K562 (cell line): ENCODE measurements around the gene TELO2. TPM values are rescaled to one million over a fixed set of nuclear protein-coding genes. Genes with fewer than 3 reads are reported as not detected.

Experiments
- ATAC-seq: fragments of 200-7000 bp; cut with Tn5 transposase; 3 replicates; pipeline ENCODE4 v1.9.1; 2020; ENCODE audit warnings: moderate library complexity
- BruUV-seq: library from RNA; stranded (reverse); fragments of 400-500 nt; replicated peaks from 2 replicates; lab custom pipeline; 2021; lab: Mats Ljungman, UMichigan
- CTCF ChIA-PET: fragments of 300-600 bp; formaldehyde crosslinking; extraction: SDS; loops from one replicate; lab custom pipeline; 2021; ENCODE audit warnings: low intra/inter-chr PET ratio; lab: Yijun Ruan, JAX
- POLR2A ChIA-PET: fragments of 300-600, 350-650 bp; sonication (Branson Sonifier 250); formaldehyde crosslinking; extraction: SDS; loops from one replicate; lab custom pipeline; 2021; ENCODE audit warnings: antibody characterized with exemption, inconsistent platforms; lab: Yijun Ruan, JAX
- DNase-seq, 4 experiments: peaks; one replicate each; pipeline versions ENCODE4 v3.0.0 to v3.0.0-alpha.2; 2011 to 2018; ENCODE audit warnings: low spot score in 3 of 4, mixed read lengths in 3 of 4; ENCODE audit errors: extremely low read depth in 1 of 4
- FAIRE-seq: peaks from 2 replicates; lab custom pipeline; 2011; peaks lifted over from hg19 to GRCh38; lab: Jason Lieb, UNC
- H2AFZ ChIP-seq: 2 replicates; pipeline ENCODE4 v1.6.0; 2011; ENCODE audit warnings: low read depth, low read length, control low read depth, inconsistent platforms
- H3K27ac ChIP-seq: fragments of 200-600 bp; 3 replicates; pipeline ENCODE4 v1.8.0; 2011; ENCODE audit warnings: low read depth, mild to moderate bottlenecking, control low read depth, inconsistent platforms, low read length, moderate library complexity, mixed read lengths; ENCODE audit errors: extremely low read depth
- H3K27me3 ChIP-seq, 2 experiments: fragments of 300-600 bp in 1 of 2; 2 replicates in 1 of 2; 3 replicates in 1 of 2; pipeline versions ENCODE4 v1.6.0 to v1.8.0; 2011; ENCODE audit warnings: inconsistent platforms in 2 of 2, low read length in 2 of 2, mild to moderate bottlenecking in 1 of 2, mixed read lengths in 1 of 2, moderate library complexity in 1 of 2; ENCODE audit not compliant: control insufficient read depth in 2 of 2, insufficient read depth in 2 of 2
- H3K36me3 ChIP-seq: fragments of 300-600 bp; 3 replicates; pipeline ENCODE4 v1.8.0; 2011; ENCODE audit warnings: mild to moderate bottlenecking, low read length, inconsistent platforms; ENCODE audit not compliant: control insufficient read depth, insufficient read depth
- H3K4me1 ChIP-seq, 2 experiments: fragments of 200-600 bp in 1 of 2; replicated peaks in 1 of 2; 2 replicates in 1 of 2; 3 replicates in 1 of 2; pipeline versions ENCODE4 v1.5.1 to v1.8.0; 2011; ENCODE audit warnings: inconsistent platforms in 2 of 2, low read length in 2 of 2, mild to moderate bottlenecking in 1 of 2, mixed read lengths in 1 of 2, moderate library complexity in 1 of 2; ENCODE audit not compliant: control insufficient read depth in 2 of 2, insufficient read depth in 2 of 2
- H3K4me2 ChIP-seq: 2 replicates; pipeline ENCODE4 v1.6.1; 2011; ENCODE audit warnings: low read length, control low read depth, inconsistent platforms, mixed read lengths; ENCODE audit not compliant: insufficient read depth
- H3K4me3 ChIP-seq: fragments of 200-600 bp; sonication (generic), shearing (Covaris generic); 2 replicates; pipeline ENCODE4 v1.5.1; 2016; ENCODE audit warnings: control low read depth, inconsistent platforms
- H3K79me2 ChIP-seq: fragments of 200-600 bp; 3 replicates; pipeline ENCODE4 v1.8.0; 2011; ENCODE audit warnings: low read length, inconsistent platforms; ENCODE audit not compliant: control insufficient read depth, insufficient read depth
- H3K9ac ChIP-seq, 2 experiments: 2 replicates each; pipeline versions ENCODE4 v1.6.0 to v1.6.1; 2011; ENCODE audit warnings: low read depth in 2 of 2, low read length in 2 of 2, control low read depth in 1 of 2, inconsistent platforms in 1 of 2, mild to moderate bottlenecking in 1 of 2, mixed read lengths in 1 of 2; ENCODE audit not compliant: insufficient read depth in 1 of 2
- H3K9me1 ChIP-seq: one replicate; pipeline ENCODE4 v1.6.0; 2011; ENCODE audit warnings: inconsistent platforms, mild to moderate bottlenecking, low read length, moderate library complexity; ENCODE audit not compliant: control insufficient read depth, insufficient read depth
- H3K9me3 ChIP-seq: replicated peaks from 2 replicates; pipeline ENCODE4 v1.5.1; 2011; ENCODE audit warnings: low read depth, low read length, inconsistent platforms; ENCODE audit not compliant: control insufficient read depth, insufficient read depth
- H4K20me1 ChIP-seq: replicated peaks from 2 replicates; pipeline ENCODE4 v1.6.1; 2011; ENCODE audit warnings: low read length, inconsistent platforms, mixed read lengths; ENCODE audit not compliant: control insufficient read depth, insufficient read depth
- CBFA2T2 ChIP-seq: fragments of 450-650 bp; conservative IDR thresholded peaks from 2 replicates; pipeline ENCODE4 v1.6.1; 2017; ENCODE audit warnings: mild to moderate bottlenecking
- CBX3 ChIP-seq, 2 experiments: IDR thresholded peaks; 1 replicate in 1 of 2; 2 replicates in 1 of 2; pipeline ENCODE4 v1.6.1; 2012; ENCODE audit warnings: inconsistent platforms in 2 of 2, low read length in 2 of 2, borderline replicate concordance in 1 of 2, control low read depth in 1 of 2
- CTBP1 ChIP-seq: fragments of 450-650 bp; IDR thresholded peaks from 2 replicates; pipeline ENCODE4 v1.6.1; 2016; ENCODE audit warnings: borderline replicate concordance
- EHMT2 ChIP-seq: fragments of 450-650 bp; IDR thresholded peaks from 2 replicates; pipeline ENCODE4 v1.6.1; 2018; ENCODE audit warnings: antibody characterized with exemption
- RB1 ChIP-seq: fragments of 450-650 bp; IDR thresholded peaks from 2 replicates; pipeline ENCODE4 v1.6.1; 2017; ENCODE audit warnings: low read depth, mild to moderate bottlenecking
- RHOXF2B ChIP-seq: fragments of 250-450 bp; sonication (Bioruptor Pico); conservative IDR thresholded peaks from 2 replicates; pipeline ENCODE4 v1.5.1; 2021
- SREBF2 ChIP-seq: sonication (generic); formaldehyde crosslinking; IDR thresholded peaks from 2 replicates; pipeline ENCODE4 v1.4.0; 2020; ENCODE audit warnings: mild to moderate bottlenecking, missing genetic modification reagents
- STAT5B ChIP-seq: fragments of 250-450 bp; sonication (Bioruptor Pico); IDR thresholded peaks from 2 replicates; pipeline ENCODE4 v1.8.0; 2021; ENCODE audit warnings: mild to moderate bottlenecking, inconsistent platforms
- U2AF2 ChIP-seq: fragments of 200-400 bp; formaldehyde crosslinking; optimal IDR thresholded peaks from 2 replicates; pipeline ENCODE3; 2017; ENCODE audit warnings: low read depth, mild to moderate bottlenecking, low read length
- ZFP30 ChIP-seq: fragments of 250-450 bp; sonication (Bioruptor Pico); IDR thresholded peaks from 2 replicates; pipeline ENCODE4 v1.8.0; 2022; ENCODE audit warnings: moderate library complexity, mild to moderate bottlenecking, inconsistent platforms, borderline replicate concordance
- ZNF3 ChIP-seq: fragments of 250-450 bp; sonication (Bioruptor Pico); IDR thresholded peaks from 2 replicates; pipeline ENCODE4 v1.5.0; 2021; ENCODE audit warnings: mild to moderate bottlenecking, moderate library complexity
- WGBS: fragments of 100-300 bp; shearing (Covaris generic); methylation state at CpG from one replicate; pipeline ENCODE4 v1.1.6; 2016; ENCODE audit warnings: low coverage, mixed read lengths; ENCODE audit not compliant: insufficient coverage; ENCODE audit errors: missing lambda C conversion rate; 5-methylcytosine and 5-hydroxymethylcytosine counted together
- in situ Hi-C: fragments of 300-500 bp; cut with MboI; formaldehyde crosslinking; loops from 4 replicates; pipeline ENCODE4 v1.15.0; 2018; ENCODE audit warnings: inconsistent platforms, mixed read lengths
- intact Hi-C: fragments of 100-400 bp; cut with micrococcal nuclease; formaldehyde crosslinking; loops from 2 replicates; pipeline ENCODE4 v1.14.2; 2022
- polyA plus RNA-seq, 8 experiments: library from polyadenylated mRNA; depleted of rRNA in 4 of 8; stranded (reverse) in 5 of 8; unstranded in 3 of 8; fragments of >200 nt; fragmentation: Nextera tagmentation in 2 of 8; fragmentation: Illumina TruSeq in 1 of 8; extraction: Ambion mirVana in 2 of 8; extraction: Trizol in 1 of 8; gene quantifications; 2 replicates each; pipeline versions ENCODE4 v1.2.1 to v1.2.3, GENCODE V29; 2011 to 2014; ENCODE audit warnings: inconsistent platforms in 1 of 8, missing spikeins in 1 of 8
- total RNA-seq, 7 experiments: library from RNA; depleted of rRNA in 6 of 7; stranded (reverse); fragments of >200 nt in 6 of 7; fragmentation: Illumina TruSeq in 2 of 7; extraction: Trizol in 2 of 7; gene quantifications; 2 replicates each; pipeline versions ENCODE4 v1.2.1 to v1.2.3, GENCODE V29; 2011 to 2021; ENCODE audit warnings: low replicate concordance in 1 of 7
- TF ChIP-seq, protein P1 (sequence below): fragments of 450-650 bp; IDR thresholded peaks from 2 replicates; pipeline ENCODE4 v1.6.1; 2016; ENCODE audit warnings: antibody characterized with exemption
- TF ChIP-seq, protein P2 (sequence below): fragments of 250-450 bp; sonication (Bioruptor Pico); IDR thresholded peaks from 2 replicates; pipeline ENCODE4 v1.4.0; 2020; ENCODE audit warnings: borderline replicate concordance
- TF ChIP-seq, protein P3 (sequence below): IDR thresholded peaks from 2 replicates; pipeline ENCODE4 v1.6.1; 2011; ENCODE audit warnings: borderline replicate concordance, low read depth, mild to moderate bottlenecking, moderate library complexity, low read length; ENCODE audit not compliant: insufficient read depth, poor library complexity, severe bottlenecking
- TF ChIP-seq, protein P4 (sequence below), 2 experiments: IDR thresholded peaks; 2 replicates each; pipeline ENCODE4 v1.6.1; 2012; ENCODE audit warnings: improper control_type of control experiment in 2 of 2, low read depth in 2 of 2, low read length in 2 of 2, borderline replicate concordance in 1 of 2

The TELO2 gene
- total and polyA plus RNA-seq, 9 of the 15 experiments (the other 6 are each of a cell fraction or from before 2014, with no cell fraction given) = 0.51 to 91.8 (median 14.5) TPM

DNA sequence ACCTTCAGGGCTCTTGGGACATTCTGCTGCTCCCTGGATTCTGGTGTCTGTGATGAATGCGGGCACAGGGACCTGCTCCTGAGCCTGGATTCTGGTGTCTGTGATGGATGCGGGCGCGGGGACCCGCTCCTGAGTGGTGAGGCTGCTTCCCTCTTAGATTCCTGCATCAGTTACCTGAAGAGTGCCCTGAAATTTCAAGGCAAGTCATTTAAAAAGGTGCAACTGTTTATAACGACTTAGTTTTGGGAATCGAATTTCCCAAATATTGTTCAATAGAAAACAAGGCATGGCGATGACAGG, 47.3 kb downstream of the TELO2 start:
- H3K9ac ChIP-seq = peak overlapping the region in 1 of 2 experiments; percentile 43; a peak in 1 of 4 replicates
- H2AFZ ChIP-seq = no peak overlapping the region
- H3K4me2 ChIP-seq = no peak overlapping the region
- no TSS peak for BruUV-seq
- intact Hi-C loops (no loop called here), in situ Hi-C loops (no loop called here)
- ATAC-seq = no peak
- no peak overlapping the region for H3K4me3 ChIP-seq
- POLR2A ChIA-PET = interaction anchor here (0.7 to 1.2 kb wide), 2 partner anchors 13 to 273 kb away, joined by 3 read pairs; no protein-coding TSS in a partner anchor
- no peak overlapping the region for H3K27ac ChIP-seq
- peaks cover 2 to 12% of the 10 kb centered on the region in 2 experiments; a peak in 2 of 5 replicates for H3K27me3 ChIP-seq
- no peaks in the 10 kb centered on the region for H3K36me3 ChIP-seq
- CTCF ChIA-PET = no interaction called here
- 51% methylated on average over 8 of the region's 8 CpGs for WGBS
- H3K4me1 ChIP-seq = peaks cover 11 to 74% of the 10 kb centered on the region in 2 experiments; a peak in 4 of 5 replicates
- H3K79me2 ChIP-seq = no peaks in the 10 kb centered on the region
- no peak for FAIRE-seq
- no peak for DNase-seq
- H4K20me1 ChIP-seq = 0 out of 2 replicates have a peak, but pooled peaks cover 3% of the 10 kb centered on the region
- no peaks in the 10 kb centered on the region for H3K9me1 ChIP-seq
- no peaks in the 10 kb centered on the region for H3K9me3 ChIP-seq
- TF ChIP-seq ZFP30 (no peak), CBFA2T2 (no peak), CBX3 (IDR thresholded peaks at IDR 0.05; ENCODE audit: borderline replicate concordance in 1 of 2, low read length in 2 of 2) (no peak), SREBF2 (no peak), U2AF2 (no peak), RB1 (no peak), EHMT2 (no peak), ZNF3 (CRISPR knock-in tag) (no peak), RHOXF2B (CRISPR knock-in tag) (no peak), STAT5B (no peak), CTBP1 (no peak)
- TF ChIP-seq, protein P1, sequence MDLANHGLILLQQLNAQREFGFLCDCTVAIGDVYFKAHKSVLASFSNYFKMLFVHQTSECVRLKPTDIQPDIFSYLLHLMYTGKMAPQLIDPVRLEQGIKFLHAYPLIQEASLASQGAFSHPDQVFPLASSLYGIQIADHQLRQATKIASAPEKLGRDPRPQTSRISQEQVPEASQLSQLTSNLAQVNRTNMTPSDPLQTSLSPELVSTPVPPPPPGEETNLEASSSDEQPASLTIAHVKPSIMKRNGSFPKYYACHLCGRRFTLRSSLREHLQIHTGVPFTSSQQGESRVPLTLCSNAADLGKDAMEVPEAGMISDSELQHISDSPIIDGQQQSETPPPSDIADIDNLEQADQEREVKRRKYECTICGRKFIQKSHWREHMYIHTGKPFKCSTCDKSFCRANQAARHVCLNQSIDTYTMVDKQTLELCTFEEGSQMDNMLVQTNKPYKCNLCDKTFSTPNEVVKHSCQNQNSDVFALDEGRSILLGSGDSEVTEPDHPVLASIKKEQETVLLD = no peak
- TF ChIP-seq, protein P2, sequence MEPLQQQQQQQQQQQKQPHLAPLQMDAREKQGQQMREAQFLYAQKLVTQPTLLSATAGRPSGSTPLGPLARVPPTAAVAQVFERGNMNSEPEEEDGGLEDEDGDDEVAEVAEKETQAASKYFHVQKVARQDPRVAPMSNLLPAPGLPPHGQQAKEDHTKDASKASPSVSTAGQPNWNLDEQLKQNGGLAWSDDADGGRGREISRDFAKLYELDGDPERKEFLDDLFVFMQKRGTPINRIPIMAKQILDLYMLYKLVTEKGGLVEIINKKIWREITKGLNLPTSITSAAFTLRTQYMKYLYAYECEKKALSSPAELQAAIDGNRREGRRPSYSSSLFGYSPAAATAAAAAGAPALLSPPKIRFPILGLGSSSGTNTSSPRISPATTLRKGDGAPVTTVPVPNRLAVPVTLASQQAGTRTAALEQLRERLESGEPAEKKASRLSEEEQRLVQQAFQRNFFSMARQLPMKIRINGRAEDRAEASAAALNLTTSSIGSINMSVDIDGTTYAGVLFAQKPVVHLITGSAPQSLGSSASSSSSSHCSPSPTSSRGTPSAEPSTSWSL (CRISPR knock-in tag) = no peak
- TF ChIP-seq, protein P3, sequence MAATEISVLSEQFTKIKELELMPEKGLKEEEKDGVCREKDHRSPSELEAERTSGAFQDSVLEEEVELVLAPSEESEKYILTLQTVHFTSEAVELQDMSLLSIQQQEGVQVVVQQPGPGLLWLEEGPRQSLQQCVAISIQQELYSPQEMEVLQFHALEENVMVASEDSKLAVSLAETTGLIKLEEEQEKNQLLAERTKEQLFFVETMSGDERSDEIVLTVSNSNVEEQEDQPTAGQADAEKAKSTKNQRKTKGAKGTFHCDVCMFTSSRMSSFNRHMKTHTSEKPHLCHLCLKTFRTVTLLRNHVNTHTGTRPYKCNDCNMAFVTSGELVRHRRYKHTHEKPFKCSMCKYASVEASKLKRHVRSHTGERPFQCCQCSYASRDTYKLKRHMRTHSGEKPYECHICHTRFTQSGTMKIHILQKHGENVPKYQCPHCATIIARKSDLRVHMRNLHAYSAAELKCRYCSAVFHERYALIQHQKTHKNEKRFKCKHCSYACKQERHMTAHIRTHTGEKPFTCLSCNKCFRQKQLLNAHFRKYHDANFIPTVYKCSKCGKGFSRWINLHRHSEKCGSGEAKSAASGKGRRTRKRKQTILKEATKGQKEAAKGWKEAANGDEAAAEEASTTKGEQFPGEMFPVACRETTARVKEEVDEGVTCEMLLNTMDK = no peak
- TF ChIP-seq, protein P4, sequence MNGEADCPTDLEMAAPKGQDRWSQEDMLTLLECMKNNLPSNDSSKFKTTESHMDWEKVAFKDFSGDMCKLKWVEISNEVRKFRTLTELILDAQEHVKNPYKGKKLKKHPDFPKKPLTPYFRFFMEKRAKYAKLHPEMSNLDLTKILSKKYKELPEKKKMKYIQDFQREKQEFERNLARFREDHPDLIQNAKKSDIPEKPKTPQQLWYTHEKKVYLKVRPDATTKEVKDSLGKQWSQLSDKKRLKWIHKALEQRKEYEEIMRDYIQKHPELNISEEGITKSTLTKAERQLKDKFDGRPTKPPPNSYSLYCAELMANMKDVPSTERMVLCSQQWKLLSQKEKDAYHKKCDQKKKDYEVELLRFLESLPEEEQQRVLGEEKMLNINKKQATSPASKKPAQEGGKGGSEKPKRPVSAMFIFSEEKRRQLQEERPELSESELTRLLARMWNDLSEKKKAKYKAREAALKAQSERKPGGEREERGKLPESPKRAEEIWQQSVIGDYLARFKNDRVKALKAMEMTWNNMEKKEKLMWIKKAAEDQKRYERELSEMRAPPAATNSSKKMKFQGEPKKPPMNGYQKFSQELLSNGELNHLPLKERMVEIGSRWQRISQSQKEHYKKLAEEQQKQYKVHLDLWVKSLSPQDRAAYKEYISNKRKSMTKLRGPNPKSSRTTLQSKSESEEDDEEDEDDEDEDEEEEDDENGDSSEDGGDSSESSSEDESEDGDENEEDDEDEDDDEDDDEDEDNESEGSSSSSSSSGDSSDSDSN (IDR thresholded peaks at IDR 0.05; ENCODE audit: borderline replicate concordance in 1 of 2, low read depth in 2 of 2, low read length in 2 of 2) = no peak
